ENCODE measurements around the gene MMEL1. TPM values are rescaled to one million over a fixed set of nuclear protein-coding genes. Genes with fewer than 3 reads are reported as not detected.

The MMEL1 gene
- total RNA-seq, 1 experiment from 2014 or later, result not detected

- Mint-ChIP-seq H3K27ac (no peak overlapping the region), H3K9me3 (peaks cover 19% of the 10 kb centered on the region), H3K4me1 (0 out of 2 replicates have a peak, but pooled peaks cover 2% of the 10 kb centered on the region), H3K36me3 (peaks cover 26% of the 10 kb centered on the region), H3K4me3 (no peak overlapping the region), H3K27me3 (ENCODE audit: low read depth) (peaks cover 64% of the 10 kb centered on the region)
- no peak for DNase-seq (ENCODE audit: low spot score)
- POLR2A ChIA-PET, result no interaction called here
- CTCF ChIA-PET, result no interaction called here
- no peak for ATAC-seq
- TF ChIP-seq E2F1 (CRISPR knock-in tag; IDR thresholded peaks at IDR 0.05), result no peak
- TF ChIP-seq SMAD3 (CRISPR knock-in tag; IDR thresholded peaks at IDR 0.05; ENCODE audit: borderline replicate concordance), result no peak
- TF ChIP-seq MAX (CRISPR knock-in tag; IDR thresholded peaks at IDR 0.05), result no peak
- no peak for TF ChIP-seq ATF3 (CRISPR knock-in tag; conservative IDR thresholded peaks at IDR 0.05)
- TF ChIP-seq NR1H2 (CRISPR knock-in tag; IDR thresholded peaks at IDR 0.05), result no peak
- TF ChIP-seq ZSCAN18 (CRISPR knock-in tag; IDR thresholded peaks at IDR 0.05), result no peak
- TF ChIP-seq JAZF1 (CRISPR knock-in tag; IDR thresholded peaks at IDR 0.05), result no peak
- TF ChIP-seq MYBL2 (CRISPR knock-in tag; IDR thresholded peaks at IDR 0.05), result no peak
- TF ChIP-seq HMGA2 (CRISPR knock-in tag; IDR thresholded peaks at IDR 0.05), result no peak
- no peak for TF ChIP-seq ATF6 (CRISPR knock-in tag; IDR thresholded peaks at IDR 0.05)
- TF ChIP-seq SMAD4 (CRISPR knock-in tag; IDR thresholded peaks at IDR 0.05), result no peak
- TF ChIP-seq STAT6 (CRISPR knock-in tag; conservative IDR thresholded peaks at IDR 0.05; ENCODE audit: low read depth), result no peak
- TF ChIP-seq ZNF138 (CRISPR knock-in tag; conservative IDR thresholded peaks at IDR 0.05), result no peak
- TF ChIP-seq USF1 (CRISPR knock-in tag; IDR thresholded peaks at IDR 0.05), result no peak
- no peak for TF ChIP-seq ZBTB21 (CRISPR knock-in tag; IDR thresholded peaks at IDR 0.05; ENCODE audit: borderline replicate concordance)
- no peak for TF ChIP-seq NFE2L1 (CRISPR knock-in tag; IDR thresholded peaks at IDR 0.05)
Observed at GRCh38 chr1:2631136-2632050, 1.4 kb downstream of the MMEL1 start.
